CD4-positive, alpha-beta T cell (primary cell): ENCODE measurements around the gene RAP1GAP2. TPM values are rescaled to one million over a fixed set of nuclear protein-coding genes. Genes with fewer than 3 reads are reported as not detected.
A peak's percentile ranks its signal among the peaks of the same experiment; 100 is the strongest.

Source experiments
- ATAC-seq: fragments of 200-7000 bp; cut with Tn5 transposase; one replicate; pipeline ENCODE4 v1.10.0; 2022; ENCODE audit warnings: mild to moderate bottlenecking; ENCODE audit not compliant: poor library complexity
- CTCF ChIA-PET: fragments of 350-600 bp; sonication (Branson Sonifier 250); formaldehyde crosslinking; loops from one replicate; lab custom pipeline; 2021; ENCODE audit warnings: antibody characterized with exemption, inconsistent platforms; lab: Charles Lee
- POLR2A ChIA-PET: fragments of 350-600 bp; sonication (Branson Sonifier 250); formaldehyde crosslinking; loops from one replicate; lab custom pipeline; 2021; ENCODE audit warnings: antibody characterized with exemption, inconsistent platforms; lab: Charles Lee
- DNase-seq, 14 experiments: peaks; one replicate each; pipeline ENCODE4 v3.0.0-alpha.2; 2013 to 2020; ENCODE audit warnings: mixed read lengths in 2 of 14
- H3K27ac ChIP-seq, 2 donors: one replicate each; pipeline versions ENCODE4 v1.5.1 to v1.7.0; 2013; ENCODE audit warnings: low read length in 2 of 2, low read depth in 1 of 2, mild to moderate bottlenecking in 1 of 2
- H3K27me3 ChIP-seq, 2 experiments: 1 replicate in 1 of 2; 2 replicates in 1 of 2; pipeline versions ENCODE4 v1.6.1 to v1.7.0; 2013; ENCODE audit warnings: low read length in 2 of 2, control low read depth in 1 of 2, mild to moderate bottlenecking in 1 of 2, moderate library complexity in 1 of 2; ENCODE audit not compliant: insufficient read depth in 2 of 2, control insufficient read depth in 1 of 2
- H3K36me3 ChIP-seq: one replicate; pipeline ENCODE4 v1.6.1; 2013; ENCODE audit warnings: low read length, control low read depth; ENCODE audit not compliant: insufficient read depth
- H3K4me1 ChIP-seq: one replicate; pipeline ENCODE4 v1.6.1; 2013; ENCODE audit warnings: low read length, control low read depth; ENCODE audit not compliant: insufficient read depth
- H3K4me3 ChIP-seq: one replicate; pipeline ENCODE4 v1.5.1; 2013; ENCODE audit warnings: mild to moderate bottlenecking, low read length, moderate library complexity
- H3K9me3 ChIP-seq, 2 experiments: 1 replicate in 1 of 2; 2 replicates in 1 of 2; pipeline versions ENCODE4 v1.6.1 to v1.7.0; 2013; ENCODE audit warnings: low read length in 2 of 2, mild to moderate bottlenecking in 2 of 2, control low read depth in 1 of 2, moderate library complexity in 1 of 2; ENCODE audit not compliant: control insufficient read depth in 1 of 2, insufficient read depth in 1 of 2
- H3K27ac Mint-ChIP-seq: one replicate; pipeline ENCODE4 v1.8.0; 2020; ENCODE audit warnings: mixed read lengths
- H3K27me3 Mint-ChIP-seq: one replicate; pipeline ENCODE4 v1.8.0; 2021; ENCODE audit warnings: mixed read lengths
- H3K36me3 Mint-ChIP-seq: one replicate; pipeline ENCODE4 v1.8.0; 2021; ENCODE audit warnings: low read depth, mixed read lengths
- H3K4me1 Mint-ChIP-seq: one replicate; pipeline ENCODE4 v1.8.0; 2021; ENCODE audit warnings: low read depth, mixed read lengths
- H3K4me3 Mint-ChIP-seq: one replicate; pipeline ENCODE4 v1.8.0; 2020; ENCODE audit warnings: mild to moderate bottlenecking, mixed read lengths
- H3K9me3 Mint-ChIP-seq: one replicate; pipeline ENCODE4 v1.8.0; 2020; ENCODE audit warnings: mixed read lengths
- intact Hi-C, 2 experiments: fragments of 100-400 bp; cut with DNase I in 1 of 2; cut with micrococcal nuclease in 1 of 2; formaldehyde crosslinking; loops; one replicate each; pipeline versions ENCODE4 v1.15.1 to v1.9.0; 2023 to 2025; cut with DNase I, micrococcal nuclease
- total RNA-seq, 174 experiments: library from RNA in 2 of 174; stranded (reverse) in 2 of 174; gene quantifications; one replicate each; pipeline ENCODE4 v1.2.3 and lab custom pipeline; 2021 to 2026
- TF ChIP-seq, protein P1 (sequence below): fragments of 200-600 bp; IDR thresholded peaks from one replicate; pipeline ENCODE4 v1.8.0; 2022; ENCODE audit warnings: antibody characterized with exemption, mild to moderate bottlenecking

Gene RAP1GAP2
- total RNA-seq, 2 experiments from 2014 or later, result 46.3 to 49.7 TPM

DNA sequence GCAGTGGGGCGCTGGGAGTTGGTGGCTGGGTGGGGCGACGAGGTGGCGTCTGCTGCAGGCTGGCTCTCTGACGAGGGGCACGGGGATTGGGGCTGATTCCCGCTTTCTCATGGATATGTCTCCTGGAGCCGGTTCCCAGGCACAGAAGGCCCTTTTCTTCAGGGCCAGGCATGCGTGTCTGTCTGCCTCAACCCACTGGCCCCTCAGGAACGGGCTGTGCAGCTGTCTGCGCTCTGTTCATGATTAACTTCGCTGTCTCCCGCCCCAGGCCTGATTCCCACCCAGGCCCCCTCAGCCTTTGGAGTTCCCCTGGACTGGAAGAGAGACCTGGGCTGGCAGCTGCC lies 53.1 kb downstream of the RAP1GAP2 start:
- Histone ChIP-seq H3K4me3 (no peak overlapping the region), H3K27me3 (peaks cover 5 to 10% of the 10 kb centered on the region in 2 experiments), H3K36me3 (peaks cover 5% of the 10 kb centered on the region), H3K4me1 (peaks cover 28% of the 10 kb centered on the region), H3K9me3 (no peaks in the 10 kb centered on the region), H3K27ac (no peak overlapping the region)
- peaks cover 12% of the 10 kb centered on the region for H3K27me3 Mint-ChIP-seq
- ATAC-seq, result no peak
- H3K27ac Mint-ChIP-seq, result no peak overlapping the region
- DNase-seq, result no peak
- H3K4me3 Mint-ChIP-seq, result no peak overlapping the region
- TF ChIP-seq, protein P1, sequence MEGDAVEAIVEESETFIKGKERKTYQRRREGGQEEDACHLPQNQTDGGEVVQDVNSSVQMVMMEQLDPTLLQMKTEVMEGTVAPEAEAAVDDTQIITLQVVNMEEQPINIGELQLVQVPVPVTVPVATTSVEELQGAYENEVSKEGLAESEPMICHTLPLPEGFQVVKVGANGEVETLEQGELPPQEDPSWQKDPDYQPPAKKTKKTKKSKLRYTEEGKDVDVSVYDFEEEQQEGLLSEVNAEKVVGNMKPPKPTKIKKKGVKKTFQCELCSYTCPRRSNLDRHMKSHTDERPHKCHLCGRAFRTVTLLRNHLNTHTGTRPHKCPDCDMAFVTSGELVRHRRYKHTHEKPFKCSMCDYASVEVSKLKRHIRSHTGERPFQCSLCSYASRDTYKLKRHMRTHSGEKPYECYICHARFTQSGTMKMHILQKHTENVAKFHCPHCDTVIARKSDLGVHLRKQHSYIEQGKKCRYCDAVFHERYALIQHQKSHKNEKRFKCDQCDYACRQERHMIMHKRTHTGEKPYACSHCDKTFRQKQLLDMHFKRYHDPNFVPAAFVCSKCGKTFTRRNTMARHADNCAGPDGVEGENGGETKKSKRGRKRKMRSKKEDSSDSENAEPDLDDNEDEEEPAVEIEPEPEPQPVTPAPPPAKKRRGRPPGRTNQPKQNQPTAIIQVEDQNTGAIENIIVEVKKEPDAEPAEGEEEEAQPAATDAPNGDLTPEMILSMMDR, result no peak
- H3K9me3 Mint-ChIP-seq, result no peaks in the 10 kb centered on the region
- peaks cover 8% of the 10 kb centered on the region for H3K36me3 Mint-ChIP-seq
- CTCF ChIA-PET, result interaction anchor here (0.5 to 2.4 kb wide), 12 partner anchors 11 to 164 kb away, joined by 3 to 16 read pairs (median 4); no protein-coding TSS in a partner anchor
- H3K4me1 Mint-ChIP-seq, result peaks cover 26% of the 10 kb centered on the region
- POLR2A ChIA-PET, result interaction anchor here (0.7 to 2.4 kb wide), 2 partner anchors 34 to 163 kb away, joined by 4 to 10 read pairs; no protein-coding TSS in a partner anchor
- intact Hi-C loops, result loop anchor here (1.0 to 5.0 kb wide), 2 partner anchors 83 to 164 kb away; no protein-coding TSS in a partner anchor

GRCh38 chr17:2850991-2851390 lies 54.8 kb downstream of the RAP1GAP2 start:
- peaks cover 25% of the 10 kb centered on the region for H3K27me3 Mint-ChIP-seq
- intact Hi-C loops, result no loop called here
- Histone ChIP-seq H3K27ac (no peak overlapping the region), H3K4me3 (no peak overlapping the region), H3K9me3 (no peaks in the 10 kb centered on the region), H3K4me1 (peaks cover 36% of the 10 kb centered on the region), H3K27me3 (peaks cover 15 to 17% of the 10 kb centered on the region in 2 experiments), H3K36me3 (peaks cover 5% of the 10 kb centered on the region)
- H3K9me3 Mint-ChIP-seq, result no peaks in the 10 kb centered on the region
- ChIA-PET CTCF (interaction anchor here (0.6 to 1.0 kb wide), 3 partner anchors 27 to 162 kb away, joined by 3 read pairs; no protein-coding TSS in a partner anchor), POLR2A (no interaction called here)
- H3K4me3 Mint-ChIP-seq, result peak overlapping the region; percentile 61
- no peak overlapping the region for H3K27ac Mint-ChIP-seq
- no peak for ATAC-seq
- peaks cover 5% of the 10 kb centered on the region for H3K36me3 Mint-ChIP-seq
- H3K4me1 Mint-ChIP-seq, result peaks cover 36% of the 10 kb centered on the region
- TF ChIP-seq, protein P1, result no peak
- no peak for DNase-seq

DNA sequence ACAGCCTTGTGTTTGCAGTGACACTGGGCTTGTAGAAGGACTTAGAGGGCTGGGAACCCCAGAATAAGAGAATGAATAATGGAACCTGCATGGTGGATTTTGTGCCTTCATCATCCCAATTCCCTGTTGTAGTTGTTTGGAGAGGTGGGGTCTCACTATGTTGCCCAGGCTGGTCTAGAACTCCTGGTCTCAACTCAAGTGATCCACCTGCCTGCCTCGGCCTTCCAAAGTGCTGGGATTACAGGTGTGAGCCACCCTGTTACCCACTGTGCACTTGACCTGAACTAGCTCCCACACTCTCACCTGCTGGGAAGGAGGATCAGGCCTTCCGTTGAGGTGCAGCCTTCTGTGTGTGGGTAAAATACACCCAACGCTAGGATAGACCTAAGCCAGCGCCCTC lies 55.4 kb downstream of the RAP1GAP2 start:
- H3K27ac ChIP-seq, result no peak overlapping the region
- H3K4me1 ChIP-seq, result peaks cover 36% of the 10 kb centered on the region
- peaks cover 31% of the 10 kb centered on the region for H3K27me3 Mint-ChIP-seq
- no peaks in the 10 kb centered on the region for H3K9me3 Mint-ChIP-seq
- H3K4me3 ChIP-seq, result no peak overlapping the region
- peaks cover 15 to 20% of the 10 kb centered on the region in 2 experiments for H3K27me3 ChIP-seq
- peaks cover 5% of the 10 kb centered on the region for H3K36me3 ChIP-seq
- peak overlapping the region; percentile 61 for H3K4me3 Mint-ChIP-seq
- H3K9me3 ChIP-seq, result no peaks in the 10 kb centered on the region
- ChIA-PET CTCF (interaction anchor here (0.8 to 1.2 kb wide), 4 partner anchors 15 to 161 kb away, joined by 3 read pairs; no protein-coding TSS in a partner anchor), POLR2A (interaction anchor here (1.0 kb wide), 1 partner anchor 65 kb away, joined by 3 read pairs; no protein-coding TSS in a partner anchor)
- ATAC-seq, result no peak
- peaks cover 36% of the 10 kb centered on the region for H3K4me1 Mint-ChIP-seq
- no peak for DNase-seq
- intact Hi-C loops, result no loop called here
- no peak overlapping the region for H3K27ac Mint-ChIP-seq
- TF ChIP-seq, protein P1, result no peak
- H3K36me3 Mint-ChIP-seq, result peaks cover 5% of the 10 kb centered on the region
